MM.1S (cell line): ENCODE results near the gene CCDC66.

Source experiments
- DNase-seq: peaks from one replicate; pipeline ENCODE4 v3.0.0-alpha.2; 2015
- H2AFZ ChIP-seq: fragments of 300-600 bp; sonication (generic); 2 replicates; pipeline ENCODE4 v1.6.0; 2016; ENCODE audit warnings: antibody characterized with exemption, low read length
- H3F3A ChIP-seq: fragments of 300-600 bp; sonication (generic); 2 replicates; pipeline ENCODE4 v1.6.1; 2016; ENCODE audit warnings: mild to moderate bottlenecking, antibody characterized with exemption, low read length, moderate library complexity, mixed read lengths; ENCODE audit not compliant: insufficient read depth
- H3K27ac ChIP-seq: fragments of 300-600 bp; sonication (generic); 2 replicates; pipeline ENCODE4 v1.5.1; 2016; ENCODE audit warnings: mild to moderate bottlenecking, low read length
- H3K27me3 ChIP-seq: fragments of 300-600 bp; sonication (generic); replicated peaks from 2 replicates; pipeline ENCODE4 v1.6.0; 2016; ENCODE audit warnings: low read length; ENCODE audit not compliant: insufficient read depth
- H3K36me3 ChIP-seq: fragments of 300-600 bp; sonication (generic); replicated peaks from 2 replicates; pipeline ENCODE4 v1.6.1; 2016; ENCODE audit warnings: mild to moderate bottlenecking, low read length, mixed read lengths; ENCODE audit not compliant: insufficient read depth
- H3K4me1 ChIP-seq: fragments of 300-600 bp; sonication (generic); 2 replicates; pipeline ENCODE4 v1.6.1; 2016; ENCODE audit warnings: low read length, mixed read lengths
- H3K4me2 ChIP-seq: fragments of 300-600 bp; sonication (generic); 2 replicates; pipeline ENCODE4 v1.6.0; 2016; ENCODE audit warnings: low read depth, low read length
- H3K4me3 ChIP-seq: fragments of 300-600 bp; sonication (generic); 2 replicates; pipeline ENCODE4 v1.5.1; 2016; ENCODE audit warnings: low read length, mixed read lengths
- H3K79me2 ChIP-seq: fragments of 300-600 bp; sonication (generic); 2 replicates; pipeline ENCODE4 v1.6.1; 2016; ENCODE audit warnings: mixed run types, low read length, mixed read lengths
- H3K9ac ChIP-seq: fragments of 300-600 bp; sonication (generic); 2 replicates; pipeline ENCODE4 v1.6.1; 2016; ENCODE audit warnings: low read length, mixed read lengths
- H3K9me2 ChIP-seq: fragments of 300-600 bp; sonication (generic); replicated peaks from 2 replicates; pipeline ENCODE4 v1.6.1; 2016; ENCODE audit warnings: mild to moderate bottlenecking, low read length, mixed read lengths; ENCODE audit not compliant: insufficient read depth
- H3K9me3 ChIP-seq: fragments of 300-600 bp; sonication (generic); replicated peaks from 2 replicates; pipeline ENCODE4 v1.6.1; 2016; ENCODE audit warnings: mild to moderate bottlenecking, low read length, mixed read lengths; ENCODE audit not compliant: insufficient read depth
- H4K20me1 ChIP-seq: fragments of 300-600 bp; sonication (generic); 2 replicates; pipeline ENCODE4 v1.6.1; 2016; ENCODE audit warnings: mild to moderate bottlenecking, low read length, moderate library complexity, mixed read lengths; ENCODE audit not compliant: insufficient read depth
- EZH2 ChIP-seq: fragments of 300-600 bp; sonication (generic); optimal IDR thresholded peaks from 2 replicates; pipeline ENCODE3; 2017; ENCODE audit warnings: low read depth, mild to moderate bottlenecking, antibody characterized with exemption, low read length, mixed read lengths
- EZH2phosphoT487 ChIP-seq: fragments of 300-600 bp; sonication (generic); IDR thresholded peaks from 2 replicates; pipeline ENCODE4 v1.6.1; 2018; ENCODE audit warnings: antibody characterized with exemption, low read length
- TF ChIP-seq, protein P1 (sequence below): fragments of 300-600 bp; sonication (generic); IDR thresholded peaks from 2 replicates; pipeline ENCODE4 v1.5.1; 2016; ENCODE audit warnings: antibody characterized with exemption, low read length, mixed read lengths

CCDC66 gene

GRCh38 chr3:56621681-56622080 is 64.7 kb downstream of the CCDC66 start:
- H3K9me2 ChIP-seq = no peaks in the 10 kb centered on the region
- H3K4me2 ChIP-seq = no peak overlapping the region
- H3K4me3 ChIP-seq = no peak overlapping the region
- no peaks in the 10 kb centered on the region for H3K4me1 ChIP-seq
- H3K36me3 ChIP-seq = peaks cover 11% of the 10 kb centered on the region; the same call in 1 of the 2 replicates
- no peak overlapping the region for H3K9ac ChIP-seq
- H3K9me3 ChIP-seq = no peaks in the 10 kb centered on the region
- H4K20me1 ChIP-seq = no peaks in the 10 kb centered on the region
- no peak for DNase-seq
- H3K79me2 ChIP-seq = no peaks in the 10 kb centered on the region
- no peaks in the 10 kb centered on the region for H3F3A ChIP-seq
- no peaks in the 10 kb centered on the region for H3K27me3 ChIP-seq
- no peak overlapping the region for H2AFZ ChIP-seq
- H3K27ac ChIP-seq = no peak overlapping the region
- TF ChIP-seq EZH2 = no peak
- TF ChIP-seq, protein P1, sequence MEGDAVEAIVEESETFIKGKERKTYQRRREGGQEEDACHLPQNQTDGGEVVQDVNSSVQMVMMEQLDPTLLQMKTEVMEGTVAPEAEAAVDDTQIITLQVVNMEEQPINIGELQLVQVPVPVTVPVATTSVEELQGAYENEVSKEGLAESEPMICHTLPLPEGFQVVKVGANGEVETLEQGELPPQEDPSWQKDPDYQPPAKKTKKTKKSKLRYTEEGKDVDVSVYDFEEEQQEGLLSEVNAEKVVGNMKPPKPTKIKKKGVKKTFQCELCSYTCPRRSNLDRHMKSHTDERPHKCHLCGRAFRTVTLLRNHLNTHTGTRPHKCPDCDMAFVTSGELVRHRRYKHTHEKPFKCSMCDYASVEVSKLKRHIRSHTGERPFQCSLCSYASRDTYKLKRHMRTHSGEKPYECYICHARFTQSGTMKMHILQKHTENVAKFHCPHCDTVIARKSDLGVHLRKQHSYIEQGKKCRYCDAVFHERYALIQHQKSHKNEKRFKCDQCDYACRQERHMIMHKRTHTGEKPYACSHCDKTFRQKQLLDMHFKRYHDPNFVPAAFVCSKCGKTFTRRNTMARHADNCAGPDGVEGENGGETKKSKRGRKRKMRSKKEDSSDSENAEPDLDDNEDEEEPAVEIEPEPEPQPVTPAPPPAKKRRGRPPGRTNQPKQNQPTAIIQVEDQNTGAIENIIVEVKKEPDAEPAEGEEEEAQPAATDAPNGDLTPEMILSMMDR = no peak
- TF ChIP-seq EZH2phosphoT487 = no peak

- Histone ChIP-seq H3K4me2 (no peak overlapping the region), H3K4me1 (no peaks in the 10 kb centered on the region), H3K79me2 (no peaks in the 10 kb centered on the region), H3K9ac (no peak overlapping the region), H3F3A (no peaks in the 10 kb centered on the region), H3K4me3 (no peak overlapping the region), H4K20me1 (no peaks in the 10 kb centered on the region), H3K27me3 (no peaks in the 10 kb centered on the region), H3K27ac (no peak overlapping the region), H3K9me3 (no peaks in the 10 kb centered on the region), H3K9me2 (no peaks in the 10 kb centered on the region), H3K36me3 (peaks cover 11% of the 10 kb centered on the region; the same call in 1 of the 2 replicates), H2AFZ (no peak overlapping the region)
- DNase-seq = no peak
- TF ChIP-seq EZH2 = no peak
- TF ChIP-seq, protein P1 = no peak
Observed at GRCh38 chr3:56622381-56622780, 65.4 kb downstream of the CCDC66 start.

GRCh38 chr3:56624725-56625124 is 67.8 kb downstream of the CCDC66 start:
- H4K20me1 ChIP-seq = no peaks in the 10 kb centered on the region
- TF ChIP-seq EZH2phosphoT487 (no peak), EZH2 (no peak)
- TF ChIP-seq, protein P1 = no peak
- no peak overlapping the region for H3K4me3 ChIP-seq
- peaks cover 15% of the 10 kb centered on the region; the same call in 1 of the 2 replicates for H3K36me3 ChIP-seq
- no peak overlapping the region for H2AFZ ChIP-seq
- no peak overlapping the region for H3K9ac ChIP-seq
- no peaks in the 10 kb centered on the region for H3K79me2 ChIP-seq
- H3K27me3 ChIP-seq = no peaks in the 10 kb centered on the region
- H3K27ac ChIP-seq = no peak overlapping the region
- H3K4me1 ChIP-seq = no peaks in the 10 kb centered on the region
- no peaks in the 10 kb centered on the region for H3K9me2 ChIP-seq
- H3K9me3 ChIP-seq = no peaks in the 10 kb centered on the region
- DNase-seq = no peak
- no peak overlapping the region for H3K4me2 ChIP-seq
- H3F3A ChIP-seq = no peaks in the 10 kb centered on the region
